SK-N-SH (cell line): ENCODE data around the gene SAMD14. TPM values are rescaled to one million over a fixed set of nuclear protein-coding genes. Genes with fewer than 3 reads are reported as not detected.

Experiments used
- CTCF ChIA-PET: fragments of 300-600, 350-600 bp; formaldehyde crosslinking; extraction: SDS; loops from one replicate; lab custom pipeline; 2021; lab: Yijun Ruan, JAX
- POLR2A ChIA-PET: fragments of 350-600 bp; sonication (Branson Sonifier 250); formaldehyde crosslinking; extraction: SDS; loops from one replicate; lab custom pipeline; 2020; ENCODE audit warnings: antibody characterized with exemption, inconsistent platforms; lab: Yijun Ruan, JAX
- DNase-seq: peaks from one replicate; pipeline ENCODE4 v3.0.0; 2012
- H2AFZ ChIP-seq: fragments of 200-600 bp; sonication (generic); 2 replicates; pipeline ENCODE4 v1.8.1; 2016; ENCODE audit warnings: antibody characterized with exemption, mild to moderate bottlenecking, low read depth
- H3F3A ChIP-seq: fragments of 200-600 bp; sonication (generic); replicated peaks from 2 replicates; pipeline ENCODE3; 2016; ENCODE audit warnings: antibody characterized with exemption, mild to moderate bottlenecking; ENCODE audit not compliant: insufficient read depth
- H3K27ac ChIP-seq, 2 experiments: fragments of 200-500 bp in 1 of 2; fragments of 200-600 bp in 1 of 2; sonication (Bioruptor generic) in 1 of 2; sonication (generic), shearing (Covaris generic) in 1 of 2; 2 replicates each; pipeline versions ENCODE4 v1.5.1 to v1.6.1; 2014 to 2016; ENCODE audit warnings: low read depth in 2 of 2, inconsistent platforms in 1 of 2, low read length in 1 of 2, mild to moderate bottlenecking in 1 of 2, mixed read lengths in 1 of 2
- H3K27me3 ChIP-seq: fragments of 200-600 bp; sonication (generic), shearing (Covaris generic); 2 replicates; pipeline ENCODE4 v1.6.1; 2016; ENCODE audit warnings: mixed run types; ENCODE audit not compliant: insufficient read depth
- H3K36me3 ChIP-seq, 2 experiments: fragments of 200-500 bp in 1 of 2; fragments of 200-600 bp in 1 of 2; sonication (Bioruptor generic) in 1 of 2; sonication (generic) in 1 of 2; replicated peaks in 1 of 2; 2 replicates each; pipeline versions ENCODE3 to v1.5.1; 2014 to 2016; ENCODE audit warnings: low read length in 1 of 2, mild to moderate bottlenecking in 1 of 2; ENCODE audit not compliant: insufficient read depth in 2 of 2, control insufficient read depth in 1 of 2
- H3K4me1 ChIP-seq, 2 experiments: fragments of 200-500 bp in 1 of 2; fragments of 200-600 bp in 1 of 2; sonication (Bioruptor generic) in 1 of 2; sonication (generic), shearing (Covaris generic) in 1 of 2; 2 replicates each; pipeline versions ENCODE4 v1.5.1 to v1.6.1; 2014 to 2016; ENCODE audit warnings: low read depth in 1 of 2, low read length in 1 of 2, mixed run types in 1 of 2; ENCODE audit not compliant: insufficient read depth in 2 of 2, control insufficient read depth in 1 of 2
- H3K4me2 ChIP-seq: fragments of 200-600 bp; sonication (generic), shearing (Covaris generic); 2 replicates; pipeline ENCODE4 v1.6.1; 2017; ENCODE audit warnings: mixed run types
- H3K4me3 ChIP-seq, 2 experiments: fragments of 200-500 bp in 1 of 2; fragments of 200-600 bp in 1 of 2; sonication (Bioruptor generic) in 1 of 2; sonication (generic), shearing (Covaris generic) in 1 of 2; 2 replicates each; pipeline versions ENCODE4 v1.5.1 to v1.8.1; 2014 to 2016; ENCODE audit warnings: low read depth in 2 of 2, inconsistent platforms in 1 of 2, low read length in 1 of 2, mild to moderate bottlenecking in 1 of 2, mixed read lengths in 1 of 2, moderate library complexity in 1 of 2
- H3K79me2 ChIP-seq: fragments of 200-600 bp; sonication (generic); 2 replicates; pipeline ENCODE4 v1.8.1; 2017; ENCODE audit warnings: mild to moderate bottlenecking; ENCODE audit not compliant: insufficient read depth
- H3K9ac ChIP-seq: fragments of 200-600 bp; sonication (generic); 2 replicates; pipeline ENCODE4 v1.6.1; 2017; ENCODE audit warnings: mixed run types
- H3K9me2 ChIP-seq: fragments of 200-600 bp; sonication (generic); 2 replicates; pipeline ENCODE4 v1.6.1; 2017; ENCODE audit warnings: mixed run types
- H3K9me3 ChIP-seq: fragments of 200-600 bp; sonication (generic); 2 replicates; pipeline ENCODE4 v1.6.1; 2017; ENCODE audit warnings: mixed run types, mild to moderate bottlenecking, moderate library complexity
- H4K20me1 ChIP-seq: fragments of 200-600 bp; sonication (generic); 2 replicates; pipeline ENCODE4 v1.6.1; 2017; ENCODE audit warnings: mild to moderate bottlenecking, mixed run types; ENCODE audit not compliant: insufficient read depth
- CTCF ChIP-seq: fragments of 200-600 bp; sonication (generic); IDR thresholded peaks from 2 replicates; pipeline ENCODE4 v1.6.1; 2017; ENCODE audit warnings: antibody characterized with exemption, mild to moderate bottlenecking, moderate library complexity
- FOXJ3 ChIP-seq: sonication (generic); formaldehyde crosslinking; IDR thresholded peaks from 2 replicates; pipeline ENCODE4 v1.5.1; 2020; ENCODE audit warnings: mild to moderate bottlenecking, missing genetic modification reagents
- FOXM1 ChIP-seq: IDR thresholded peaks from 2 replicates; pipeline ENCODE4 v1.4.0; 2012; ENCODE audit warnings: low read depth, mild to moderate bottlenecking
- GABPA ChIP-seq: IDR thresholded peaks from 2 replicates; pipeline ENCODE4 v1.4.0; 2012; ENCODE audit warnings: low read depth, mild to moderate bottlenecking
- IRF3 ChIP-seq: fragments of 150-350 bp; IDR thresholded peaks from 2 replicates; pipeline ENCODE4 v1.6.1; 2016; ENCODE audit warnings: mild to moderate bottlenecking, low read depth, low read length
- JUND ChIP-seq: IDR thresholded peaks from 2 replicates; pipeline ENCODE4 v1.4.0; 2012
- MXI1 ChIP-seq: IDR thresholded peaks from 2 replicates; pipeline ENCODE4 v1.6.1; 2012; ENCODE audit warnings: mild to moderate bottlenecking, low read depth, low read length, improper control_type of control experiment
- RAD21 ChIP-seq: IDR thresholded peaks from 2 replicates; pipeline ENCODE4 v1.6.1; 2012; ENCODE audit warnings: mild to moderate bottlenecking, low read length
- RCOR1 ChIP-seq: fragments of 150-350 bp; IDR thresholded peaks from 2 replicates; pipeline ENCODE4 v1.6.1; 2017; ENCODE audit warnings: antibody characterized with exemption, low read length
- RXRA ChIP-seq: IDR thresholded peaks from 2 replicates; pipeline ENCODE4 v1.4.0; 2012; ENCODE audit warnings: low read depth, mild to moderate bottlenecking, borderline replicate concordance
- SIN3A ChIP-seq: IDR thresholded peaks from 2 replicates; pipeline ENCODE4 v1.6.1; 2012; ENCODE audit warnings: low read depth, mild to moderate bottlenecking, low read length, moderate library complexity, borderline replicate concordance
- TCF12 ChIP-seq: IDR thresholded peaks from 2 replicates; pipeline ENCODE4 v1.4.0; 2012
- TEAD4 ChIP-seq: IDR thresholded peaks from 2 replicates; pipeline ENCODE4 v1.4.0; 2012; ENCODE audit warnings: mild to moderate bottlenecking, borderline replicate concordance; ENCODE audit not compliant: insufficient read depth
- USF2 ChIP-seq: fragments of 150-350 bp; IDR thresholded peaks from 2 replicates; pipeline ENCODE4 v1.6.1; 2017; ENCODE audit warnings: antibody characterized with exemption, low read length, low read depth, borderline replicate concordance
- WGBS: methylation state at CpG from one replicate; pipeline ENCODE4 v1.1.6; 2017; ENCODE audit warnings: low lambda C conversion rate; 5-methylcytosine and 5-hydroxymethylcytosine counted together
- polyA plus RNA-seq, 3 experiments: library from polyadenylated mRNA; depleted of rRNA; stranded (reverse); fragments of >200 nt; gene quantifications; 2 replicates each; pipeline ENCODE4 v1.2.3, GENCODE V29; 2012

SAMD14 gene
- polyA plus RNA-seq, 1 of the 3 experiments (the other 2 are of a cell fraction) = 3.4 TPM

- TF ChIP-seq CTCF (peak; percentile 37), IRF3 (no peak)
- H3K27ac ChIP-seq = peak overlapping the region; percentile 94 to 100
- no peak overlapping the region for H3K9ac ChIP-seq
- 95% methylated on average over 17 of the region's 20 CpGs for WGBS
- H2AFZ ChIP-seq = no peak overlapping the region
- H3K27me3 ChIP-seq = no peaks in the 10 kb centered on the region
- no peaks in the 10 kb centered on the region for H3K36me3 ChIP-seq
- no peak overlapping the region for H3K4me2 ChIP-seq
- no peaks in the 10 kb centered on the region for H3K79me2 ChIP-seq
- ChIA-PET POLR2A (interaction anchor here (1.6 to 2.0 kb wide), 3 partner anchors 11 to 21 kb away, joined by 4 to 17 read pairs (median 7); partner anchors contain the start of gene SGCA), CTCF (interaction anchor here (0.9 to 17.0 kb wide), 13 partner anchors 8 to 122 kb away, joined by 3 to 517 read pairs (median 21); partner anchors contain the start of genes COL1A1, PDK2 and PPP1R9B)
- no peak overlapping the region for H3K4me3 ChIP-seq
- peaks cover 33 to 60% of the 10 kb centered on the region in 2 experiments for H3K4me1 ChIP-seq
- no peaks in the 10 kb centered on the region for H3K9me3 ChIP-seq
- DNase-seq = no peak
- no peaks in the 10 kb centered on the region for H3K9me2 ChIP-seq
- H3F3A ChIP-seq = peaks cover 55% of the 10 kb centered on the region
- H4K20me1 ChIP-seq = peaks cover 3% of the 10 kb centered on the region; the same call in 1 of the 2 replicates
Measured at GRCh38 chr17:50176559-50177357, 46.8 kb upstream of the SAMD14 start.

- no peak for DNase-seq
- peaks cover 33 to 53% of the 10 kb centered on the region in 2 experiments for H3K4me1 ChIP-seq
- no peaks in the 10 kb centered on the region for H3K9me3 ChIP-seq
- peaks cover 45% of the 10 kb centered on the region for H3F3A ChIP-seq
- H3K9me2 ChIP-seq = no peaks in the 10 kb centered on the region
- ChIA-PET CTCF (interaction anchor here (4.6 to 17.0 kb wide), 5 partner anchors 14 to 123 kb away, joined by 22 to 517 read pairs (median 388); partner anchors contain the start of genes COL1A1 and TMEM92), POLR2A (interaction anchor here (1.1 kb wide), 1 partner anchor 25 kb away, joined by 5 read pairs; the partner anchor contains the start of gene PPP1R9B)
- H3K79me2 ChIP-seq = no peaks in the 10 kb centered on the region
- no peak overlapping the region for H3K9ac ChIP-seq
- H3K27me3 ChIP-seq = no peaks in the 10 kb centered on the region
- no peak overlapping the region for H2AFZ ChIP-seq
- WGBS = 97% methylated on average over 9 of the region's 16 CpGs
- H4K20me1 ChIP-seq = no peaks in the 10 kb centered on the region
- H3K4me2 ChIP-seq = no peak overlapping the region
- H3K27ac ChIP-seq = peak overlapping the region in 1 of 2 experiments; percentile 4; a peak in 2 of 4 replicates
- no peaks in the 10 kb centered on the region for H3K36me3 ChIP-seq
- TF ChIP-seq FOXJ3 (CRISPR knock-in tag) (no peak), RAD21 (no peak), JUND (no peak), SIN3A (no peak), TCF12 (no peak), GABPA (no peak), RXRA (no peak), RCOR1 (no peak), MXI1 (no peak), USF2 (no peak), TEAD4 (no peak), FOXM1 (no peak)
- no peak overlapping the region for H3K4me3 ChIP-seq
Measured at GRCh38 chr17:50175035-50175807, 45.3 kb upstream of the SAMD14 start.
